Measurements from ENCODE around the gene FAM168B. TPM values are rescaled to one million over a fixed set of nuclear protein-coding genes. Genes with fewer than 3 reads are reported as not detected.
"Not testable (repeated sequence)": the region's sequence is repeated elsewhere in the genome, so short reads cannot be mapped to it uniquely, and the experiment has no call there.

Gene FAM168B
- polyA plus RNA-seq, 4 donors: 25.5 to 78.7 (median 38.0) TPM

- Histone ChIP-seq H3K27ac (ENCODE audit: low read depth in 1 of 3, low read length in 2 of 3) (no peak overlapping the region), H3K9me3 (ENCODE audit: control insufficient read depth in 2 of 2, insufficient read depth in 1 of 2, low read depth in 1 of 2, low read length in 1 of 2) (peaks cover 0 to 2% of the 10 kb centered on the region in 2 donors), H3K4me1 (ENCODE audit: control insufficient read depth in 3 of 3, insufficient read depth in 2 of 3, low read depth in 1 of 3, low read length in 2 of 3) (no peaks in the 10 kb centered on the region), H3K36me3 (ENCODE audit: control insufficient read depth in 3 of 3, insufficient read depth in 2 of 3, low read depth in 1 of 3, low read length in 3 of 3) (peaks cover 7 to 51% (median 18%) of the 10 kb centered on the region in 3 donors), H3K4me3 (ENCODE audit: low read depth in 1 of 3, low read length in 3 of 3) (no peak overlapping the region), H3K27me3 (ENCODE audit: control insufficient read depth in 3 of 3, insufficient read depth in 3 of 3, low read length in 3 of 3) (no peaks in the 10 kb centered on the region)
- WGBS, 3 donors: 85 to 88% (median 85%) methylated on average over 7 of the region's 7 CpGs
- DNase-seq (no peak), FAIRE-seq (no peak)
Measured at GRCh38 chr2:131125195-131125757, 32.0 kb upstream of the FAM168B start.

- H3K36me3 ChIP-seq (ENCODE audit: control insufficient read depth in 3 of 3, insufficient read depth in 2 of 3, low read depth in 1 of 3, low read length in 3 of 3): peaks cover 5 to 46% (median 15%) of the 10 kb centered on the region in 3 donors
- H3K27me3 ChIP-seq (ENCODE audit: control insufficient read depth in 3 of 3, insufficient read depth in 3 of 3, low read length in 3 of 3): no peaks in the 10 kb centered on the region
- no peaks in the 10 kb centered on the region for H3K9me3 ChIP-seq (ENCODE audit: control insufficient read depth in 2 of 2, insufficient read depth in 1 of 2, low read depth in 1 of 2, low read length in 1 of 2)
- H3K4me1 ChIP-seq (ENCODE audit: control insufficient read depth in 3 of 3, insufficient read depth in 2 of 3, low read depth in 1 of 3, low read length in 2 of 3): no peaks in the 10 kb centered on the region
- H3K4me3 ChIP-seq (ENCODE audit: low read depth in 1 of 3, low read length in 3 of 3): no peak overlapping the region
- H3K27ac ChIP-seq (ENCODE audit: low read depth in 1 of 3, low read length in 2 of 3): no peak overlapping the region
- FAIRE-seq (no peak), DNase-seq (no peak)
- WGBS, 3 donors: 95 to 100% (median 96%) methylated on average over 3 of the region's 3 CpGs
Measured at GRCh38 chr2:131123192-131123591, 29.9 kb upstream of the FAM168B start.

- H3K9me3 ChIP-seq (ENCODE audit: control insufficient read depth in 2 of 2, insufficient read depth in 1 of 2, low read depth in 1 of 2, low read length in 1 of 2): no peaks in the 10 kb centered on the region
- no peak for DNase-seq
- H3K4me3 ChIP-seq (ENCODE audit: low read depth in 1 of 3, low read length in 3 of 3): no peak overlapping the region
- no peaks in the 10 kb centered on the region for H3K4me1 ChIP-seq (ENCODE audit: control insufficient read depth in 3 of 3, insufficient read depth in 2 of 3, low read depth in 1 of 3, low read length in 2 of 3)
- no peaks in the 10 kb centered on the region for H3K27me3 ChIP-seq (ENCODE audit: control insufficient read depth in 3 of 3, insufficient read depth in 3 of 3, low read length in 3 of 3)
- WGBS, 3 donors: 97 to 100% (median 98%) methylated on average over 4 of the region's 4 CpGs
- no peak for FAIRE-seq
- peaks cover 5 to 44% (median 11%) of the 10 kb centered on the region in 3 donors for H3K36me3 ChIP-seq (ENCODE audit: control insufficient read depth in 3 of 3, insufficient read depth in 2 of 3, low read depth in 1 of 3, low read length in 3 of 3)
- H3K27ac ChIP-seq (ENCODE audit: low read depth in 1 of 3, low read length in 2 of 3): no peak overlapping the region
Measured at GRCh38 chr2:131122496-131122895, 29.2 kb upstream of the FAM168B start.

GRCh38 chr2:131121464-131121863 is 28.2 kb upstream of the FAM168B start:
- H3K27me3 ChIP-seq (ENCODE audit: control insufficient read depth in 3 of 3, insufficient read depth in 3 of 3, low read length in 3 of 3): no peaks in the 10 kb centered on the region
- no peak for FAIRE-seq
- H3K9me3 ChIP-seq (ENCODE audit: control insufficient read depth in 2 of 2, insufficient read depth in 1 of 2, low read depth in 1 of 2, low read length in 1 of 2): no peaks in the 10 kb centered on the region
- 96 to 98% (median 97%) methylated on average over 4 of the region's 4 CpGs for WGBS, 3 donors
- no peak overlapping the region for H3K4me3 ChIP-seq (ENCODE audit: low read depth in 1 of 3, low read length in 3 of 3)
- H3K36me3 ChIP-seq (ENCODE audit: control insufficient read depth in 3 of 3, insufficient read depth in 2 of 3, low read depth in 1 of 3, low read length in 3 of 3): peaks cover 5 to 46% (median 6%) of the 10 kb centered on the region in 3 donors
- no peaks in the 10 kb centered on the region for H3K4me1 ChIP-seq (ENCODE audit: control insufficient read depth in 3 of 3, insufficient read depth in 2 of 3, low read depth in 1 of 3, low read length in 2 of 3)
- DNase-seq: no peak
- no peak overlapping the region for H3K27ac ChIP-seq (ENCODE audit: low read depth in 1 of 3, low read length in 2 of 3)

GRCh38 chr2:131120815-131121317 is 27.6 kb upstream of the FAM168B start:
- DNase-seq (peak in 1 of 2 donors; percentile 32), FAIRE-seq (no peak)
- H3K4me3 ChIP-seq (ENCODE audit: low read depth in 1 of 3, low read length in 3 of 3): no peak overlapping the region
- H3K27ac ChIP-seq (ENCODE audit: low read depth in 1 of 3, low read length in 2 of 3): no peak overlapping the region
- no peaks in the 10 kb centered on the region for H3K4me1 ChIP-seq (ENCODE audit: control insufficient read depth in 3 of 3, insufficient read depth in 2 of 3, low read depth in 1 of 3, low read length in 2 of 3)
- H3K36me3 ChIP-seq (ENCODE audit: control insufficient read depth in 3 of 3, insufficient read depth in 2 of 3, low read depth in 1 of 3, low read length in 3 of 3): peaks cover 2 to 42% (median 4%) of the 10 kb centered on the region in 3 donors
- H3K27me3 ChIP-seq (ENCODE audit: control insufficient read depth in 3 of 3, insufficient read depth in 3 of 3, low read length in 3 of 3): no peaks in the 10 kb centered on the region
- H3K9me3 ChIP-seq (ENCODE audit: control insufficient read depth in 2 of 2, insufficient read depth in 1 of 2, low read depth in 1 of 2, low read length in 1 of 2): no peaks in the 10 kb centered on the region
- whole genome bisulfite sequencing, 3 donors: 92% methylated on average over 12 of the region's 12 CpGs

- Histone ChIP-seq H3K9me3 (ENCODE audit: control insufficient read depth in 2 of 2, insufficient read depth in 1 of 2, low read depth in 1 of 2, low read length in 1 of 2) (no peaks in the 10 kb centered on the region), H3K27ac (ENCODE audit: low read depth in 1 of 3, low read length in 2 of 3) (no peak overlapping the region), H3K27me3 (ENCODE audit: control insufficient read depth in 3 of 3, insufficient read depth in 3 of 3, low read length in 3 of 3) (no peaks in the 10 kb centered on the region), H3K36me3 (ENCODE audit: control insufficient read depth in 3 of 3, insufficient read depth in 2 of 3, low read depth in 1 of 3, low read length in 3 of 3) (peaks cover 0 to 12% (median 0%) of the 10 kb centered on the region in 3 donors), H3K4me1 (ENCODE audit: control insufficient read depth in 3 of 3, insufficient read depth in 2 of 3, low read depth in 1 of 3, low read length in 2 of 3) (peaks cover 0 to 19% (median 0%) of the 10 kb centered on the region in 3 donors), H3K4me3 (ENCODE audit: low read depth in 1 of 3, low read length in 3 of 3) (no peak overlapping the region)
- FAIRE-seq: no peak
- DNase-seq: no peak
Measured at GRCh38 chr2:131115752-131116151, 22.5 kb upstream of the FAM168B start.

- H3K4me3 ChIP-seq (ENCODE audit: low read depth in 1 of 3, low read length in 3 of 3); H3K27me3 ChIP-seq (ENCODE audit: control insufficient read depth in 3 of 3, insufficient read depth in 3 of 3, low read length in 3 of 3); DNase-seq; FAIRE-seq; H3K9me3 ChIP-seq (ENCODE audit: control insufficient read depth in 2 of 2, insufficient read depth in 1 of 2, low read depth in 1 of 2, low read length in 1 of 2); H3K27ac ChIP-seq (ENCODE audit: low read depth in 1 of 3, low read length in 2 of 3): not testable (repeated sequence)
- Histone ChIP-seq H3K36me3 (ENCODE audit: control insufficient read depth in 3 of 3, insufficient read depth in 2 of 3, low read depth in 1 of 3, low read length in 3 of 3) (peaks cover 0 to 14% (median 0%) of the 10 kb centered on the region in 3 donors), H3K4me1 (ENCODE audit: control insufficient read depth in 3 of 3, insufficient read depth in 2 of 3, low read depth in 1 of 3, low read length in 2 of 3) (peaks cover 0 to 19% (median 0%) of the 10 kb centered on the region in 3 donors)
- 94 to 99% (median 95%) methylated on average over 3 of the region's 3 CpGs for WGBS, 3 donors
Measured at GRCh38 chr2:131114950-131115349, 21.7 kb upstream of the FAM168B start.

- DNase-seq (no peak), FAIRE-seq (no peak)
- Histone ChIP-seq H3K27ac (ENCODE audit: low read depth in 1 of 3, low read length in 2 of 3) (peak overlapping the region in 1 of 3 donors; percentile 74), H3K9me3 (ENCODE audit: control insufficient read depth in 2 of 2, insufficient read depth in 1 of 2, low read depth in 1 of 2, low read length in 1 of 2) (no peaks in the 10 kb centered on the region), H3K27me3 (ENCODE audit: control insufficient read depth in 3 of 3, insufficient read depth in 3 of 3, low read length in 3 of 3) (no peaks in the 10 kb centered on the region), H3K36me3 (ENCODE audit: control insufficient read depth in 3 of 3, insufficient read depth in 2 of 3, low read depth in 1 of 3, low read length in 3 of 3) (peaks cover 0 to 16% (median 0%) of the 10 kb centered on the region in 3 donors), H3K4me1 (ENCODE audit: control insufficient read depth in 3 of 3, insufficient read depth in 2 of 3, low read depth in 1 of 3, low read length in 2 of 3) (peaks cover 0 to 19% (median 0%) of the 10 kb centered on the region in 3 donors), H3K4me3 (ENCODE audit: low read depth in 1 of 3, low read length in 3 of 3) (no peak overlapping the region)
- WGBS, 3 donors: 92 to 96% (median 95%) methylated on average over 7 of the region's 7 CpGs
Measured at GRCh38 chr2:131113566-131114227, 20.4 kb upstream of the FAM168B start.
